GM15510 (cell line): Measurements from ENCODE around the gene FTSJ3.

Experiments used
- POLR2A ChIP-seq: IDR thresholded peaks from 3 replicates; pipeline ENCODE4 v1.6.1; 2011; ENCODE audit warnings: borderline replicate concordance; ENCODE audit not compliant: insufficient read length; ENCODE audit errors: extremely low read depth

Gene FTSJ3

GRCh38 chr17:63809970-63810369 is 17.5 kb downstream of the FTSJ3 start:
- no peak for TF ChIP-seq POLR2A

- no peak for TF ChIP-seq POLR2A
These were observed 21.9 kb downstream of the FTSJ3 start for GRCh38 chr17:63805591-63805990.

GRCh38 chr17:63804328-63804727 is 23.1 kb downstream of the FTSJ3 start:
- no peak for TF ChIP-seq POLR2A

GRCh38 chr17:63800783-63801182 is 26.7 kb downstream of the FTSJ3 start:
- no peak for TF ChIP-seq POLR2A

GRCh38 chr17:63798572-63799106 is 28.8 kb downstream of the FTSJ3 start:
- no peak for TF ChIP-seq POLR2A

GRCh38 chr17:63792055-63792729 is 35.3 kb downstream of the FTSJ3 start:
- TF ChIP-seq POLR2A, result no peak

- TF ChIP-seq POLR2A, result no peak
These were observed 37.4 kb downstream of the FTSJ3 start for GRCh38 chr17:63790057-63790456.

- TF ChIP-seq POLR2A, result no peak
These were observed 40.3 kb downstream of the FTSJ3 start for GRCh38 chr17:63786971-63787711.

GRCh38 chr17:63786117-63786516 is 41.3 kb downstream of the FTSJ3 start:
- no peak for TF ChIP-seq POLR2A

GRCh38 chr17:63785556-63785955 is 41.9 kb downstream of the FTSJ3 start:
- no peak for TF ChIP-seq POLR2A

GRCh38 chr17:63783522-63783921 is 43.9 kb downstream of the FTSJ3 start:
- no peak for TF ChIP-seq POLR2A

- TF ChIP-seq POLR2A, result no peak
These were observed 46.5 kb downstream of the FTSJ3 start for GRCh38 chr17:63780928-63781327.

GRCh38 chr17:63780507-63780906 is 47.0 kb downstream of the FTSJ3 start:
- TF ChIP-seq POLR2A, result no peak

- no peak for TF ChIP-seq POLR2A
These were observed 52.0 kb downstream of the FTSJ3 start for GRCh38 chr17:63775420-63775819.

- TF ChIP-seq POLR2A, result no peak
These were observed 52.5 kb downstream of the FTSJ3 start for GRCh38 chr17:63774969-63775265.
